Brain microvascular endothelial cell (primary cell): Measurements from ENCODE around the gene PPIL3.
A peak's percentile ranks its signal among the peaks of the same experiment; 100 is the strongest.

Experiments used
- DNase-seq: peaks from one replicate; pipeline ENCODE4 v3.0.0-alpha.2; 2020
- H3K27ac ChIP-seq: fragments of 250-450 bp; sonication (Bioruptor Pico); 2 replicates; pipeline ENCODE4 v1.5.1; 2020; ENCODE audit warnings: mild to moderate bottlenecking, moderate library complexity
- H3K27me3 ChIP-seq: fragments of 250-450 bp; sonication (Bioruptor Pico); replicated peaks from 2 replicates; pipeline ENCODE4 v1.5.1; 2020; ENCODE audit warnings: mild to moderate bottlenecking
- H3K36me3 ChIP-seq: fragments of 250-450 bp; sonication (Bioruptor Pico); replicated peaks from 2 replicates; pipeline ENCODE4 v1.5.1; 2020; ENCODE audit warnings: mild to moderate bottlenecking
- H3K4me3 ChIP-seq: 2 replicates; pipeline ENCODE4 v1.5.1; 2011; ENCODE audit warnings: low read depth, mild to moderate bottlenecking, control low read depth, low read length, moderate library complexity
- CTCF ChIP-seq: IDR thresholded peaks from 2 replicates; pipeline ENCODE4 v1.5.1; 2011; ENCODE audit warnings: low read depth, mild to moderate bottlenecking, moderate library complexity, low read length, control low read depth, inconsistent platforms; ENCODE audit errors: missing control alignments
- in situ Hi-C: cut with HindIII; loops from 2 replicates; pipeline ENCODE4 v1.10.0; 2017; ENCODE audit warnings: low sequenced_read_pairs, low pct_ligation_motif_present

The PPIL3 gene

GRCh38 chr2:200877443-200877842, 11.4 kb downstream of the PPIL3 start:
- in situ Hi-C loops, result no loop called here
- H3K36me3 ChIP-seq, result peaks cover 41% of the 10 kb centered on the region
- no peaks in the 10 kb centered on the region for H3K27me3 ChIP-seq
- H3K4me3 ChIP-seq, result no peak overlapping the region
- no peak for TF ChIP-seq CTCF
- no peak overlapping the region for H3K27ac ChIP-seq
- no peak for DNase-seq

- no peaks in the 10 kb centered on the region for H3K27me3 ChIP-seq
- no peak for TF ChIP-seq CTCF
- H3K36me3 ChIP-seq, result peaks cover 17% of the 10 kb centered on the region
- H3K4me3 ChIP-seq, result no peak overlapping the region
- in situ Hi-C loops, result no loop called here
- no peak overlapping the region for H3K27ac ChIP-seq
- no peak for DNase-seq
Measured at GRCh38 chr2:200873560-200873959, 15.3 kb downstream of the PPIL3 start.

- peaks cover 6% of the 10 kb centered on the region for H3K36me3 ChIP-seq
- no peak overlapping the region for H3K4me3 ChIP-seq
- in situ Hi-C loops, result no loop called here
- no peak for DNase-seq
- no peaks in the 10 kb centered on the region for H3K27me3 ChIP-seq
- no peak for TF ChIP-seq CTCF
- no peak overlapping the region for H3K27ac ChIP-seq
Measured at GRCh38 chr2:200871151-200871550, 17.7 kb downstream of the PPIL3 start.

- H3K4me3 ChIP-seq, result no peak overlapping the region
- no peak overlapping the region for H3K27ac ChIP-seq
- no peaks in the 10 kb centered on the region for H3K27me3 ChIP-seq
- DNase-seq, result no peak
- no peak for TF ChIP-seq CTCF
- in situ Hi-C loops, result no loop called here
- H3K36me3 ChIP-seq, result peaks cover 4% of the 10 kb centered on the region
Measured at GRCh38 chr2:200869014-200869413, 19.9 kb downstream of the PPIL3 start.

- no peaks in the 10 kb centered on the region for H3K27me3 ChIP-seq
- H3K36me3 ChIP-seq, result peaks cover 28% of the 10 kb centered on the region
- H3K4me3 ChIP-seq, result peak within 1 kb of the TSS; percentile 84
- TF ChIP-seq CTCF, result no peak
- peak; percentile 90 for DNase-seq
- H3K27ac ChIP-seq, result peak within 1 kb of the TSS; percentile 98
- in situ Hi-C loops, result no loop called here
Measured at GRCh38 chr2:200864176-200865034, 24.5 kb downstream of the PPIL3 start, which contains the start of gene CLK1. Gene CLK1 (minus strand): TSS chr2:200864658. CDS start chr2:200861862, 2,796 bp downstream.
